ENCODE measurements around the gene PRR13.
A peak's percentile ranks its signal among the peaks of the same experiment; 100 is the strongest.

The PRR13 gene

DNA sequence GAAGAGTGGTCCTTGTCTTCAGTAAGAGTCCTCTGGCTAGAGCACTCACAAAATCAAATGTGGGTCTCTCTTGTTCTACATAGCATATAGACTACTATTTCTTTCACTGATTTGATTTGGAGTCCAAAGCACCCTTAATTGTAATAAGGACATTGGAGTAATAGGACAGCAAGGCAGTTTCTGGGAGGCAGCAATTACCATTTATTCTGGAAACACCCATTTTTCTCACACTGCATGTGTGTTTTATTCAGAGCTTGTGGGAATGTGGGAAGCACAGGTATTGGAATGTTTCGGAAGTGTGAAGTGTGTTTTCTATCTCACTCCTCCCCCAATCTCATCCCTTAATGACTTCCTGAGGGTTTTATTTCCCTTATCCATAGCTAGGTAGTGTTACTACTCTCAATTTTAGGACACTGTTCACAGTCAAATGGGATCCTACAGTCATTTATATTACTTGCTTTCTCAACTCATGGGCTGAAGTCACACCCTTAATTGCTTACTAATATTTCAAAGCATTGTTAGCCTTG, 30.6 kb downstream of the PRR13 start:
- no peak for DNase-seq (ENCODE audit: low spot score)

DNA sequence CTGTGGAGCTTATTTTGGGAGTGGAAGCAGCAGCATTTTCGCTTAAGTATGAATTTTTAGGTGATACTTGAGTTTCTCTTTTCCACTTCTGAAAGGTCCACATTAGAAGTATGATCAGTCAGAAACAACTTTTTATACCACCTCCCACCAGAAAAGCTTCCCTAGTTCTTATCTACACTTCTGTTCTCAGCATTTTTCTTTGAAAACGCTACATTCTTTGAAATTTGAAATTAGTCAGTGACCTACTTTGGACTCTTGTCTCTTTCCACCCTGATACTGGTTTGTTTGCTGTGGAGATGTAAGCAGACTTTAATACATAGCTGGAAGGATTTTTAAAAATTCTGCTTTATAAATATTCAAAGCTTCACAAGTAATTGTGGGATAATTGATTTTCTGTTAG, 32.5 kb downstream of the PRR13 start:
- DNase-seq (ENCODE audit: low spot score): no peak

DNA sequence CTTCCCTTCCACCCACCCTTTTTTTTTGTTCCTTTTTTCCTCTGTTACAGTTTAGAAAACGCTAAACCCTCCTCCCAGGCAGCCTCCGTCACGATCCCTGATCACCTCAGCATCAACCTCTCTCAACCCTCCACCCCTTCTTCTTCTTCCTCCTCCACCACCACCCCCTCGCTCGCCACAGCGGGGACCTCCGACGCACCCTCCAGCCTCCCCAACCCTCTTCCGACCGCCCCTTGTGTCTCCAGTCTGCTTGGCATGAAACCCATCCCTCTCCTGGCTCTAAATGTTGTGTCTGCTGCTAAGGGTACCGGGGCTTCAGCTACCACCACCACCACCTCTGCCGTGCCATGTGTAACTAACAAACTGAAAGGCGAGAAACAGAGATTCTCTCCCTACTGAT, 33.3 kb downstream of the PRR13 start:
- no peak for DNase-seq (ENCODE audit: low spot score)

DNA sequence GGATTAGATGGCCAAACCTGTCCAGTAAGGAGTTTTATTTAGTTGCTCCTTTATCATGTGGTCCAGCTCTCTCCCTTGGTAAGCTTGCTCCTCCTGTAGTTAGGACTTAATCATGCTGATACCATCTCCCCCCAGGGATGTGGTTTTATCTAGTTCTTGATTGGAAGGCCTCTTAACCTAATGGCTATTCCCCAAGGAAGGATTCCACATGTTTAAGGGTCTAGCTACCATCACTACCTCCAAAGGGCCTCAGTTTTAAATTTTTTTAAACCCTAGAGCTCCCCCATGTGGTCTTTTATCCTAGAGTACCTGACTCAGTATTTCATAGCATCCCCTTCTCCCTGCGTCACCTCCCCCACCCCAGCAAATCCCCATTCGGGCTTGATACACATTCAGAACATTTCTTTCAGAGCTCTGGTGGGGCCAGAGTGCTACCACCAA, 35.3 kb downstream of the PRR13 start:
- DNase-seq (ENCODE audit: low spot score): no peak

DNA sequence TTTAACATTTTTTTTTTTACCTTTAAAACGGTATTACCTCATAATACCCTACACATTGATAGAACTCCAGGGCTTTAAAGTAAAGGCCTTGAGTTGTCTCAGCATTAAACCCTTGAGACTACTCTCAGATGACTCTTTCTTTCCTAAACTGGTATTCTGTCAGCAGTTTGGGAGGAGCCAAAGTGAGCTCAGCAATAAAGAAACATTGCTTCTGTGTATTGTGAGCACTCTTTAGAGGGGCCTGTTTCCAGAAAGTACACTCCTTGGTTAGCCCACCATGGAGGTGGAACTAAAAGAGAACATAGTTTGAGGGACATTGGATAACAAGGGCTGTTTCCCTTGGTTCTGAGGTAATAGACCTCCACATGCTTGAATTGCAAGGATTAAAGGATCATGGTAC, 37.3 kb downstream of the PRR13 start:
- DNase-seq (ENCODE audit: low spot score): no peak

GRCh38 chr12:53479331-53479730, 37.8 kb downstream of the PRR13 start:
- DNase-seq (ENCODE audit: low spot score): no peak

DNA sequence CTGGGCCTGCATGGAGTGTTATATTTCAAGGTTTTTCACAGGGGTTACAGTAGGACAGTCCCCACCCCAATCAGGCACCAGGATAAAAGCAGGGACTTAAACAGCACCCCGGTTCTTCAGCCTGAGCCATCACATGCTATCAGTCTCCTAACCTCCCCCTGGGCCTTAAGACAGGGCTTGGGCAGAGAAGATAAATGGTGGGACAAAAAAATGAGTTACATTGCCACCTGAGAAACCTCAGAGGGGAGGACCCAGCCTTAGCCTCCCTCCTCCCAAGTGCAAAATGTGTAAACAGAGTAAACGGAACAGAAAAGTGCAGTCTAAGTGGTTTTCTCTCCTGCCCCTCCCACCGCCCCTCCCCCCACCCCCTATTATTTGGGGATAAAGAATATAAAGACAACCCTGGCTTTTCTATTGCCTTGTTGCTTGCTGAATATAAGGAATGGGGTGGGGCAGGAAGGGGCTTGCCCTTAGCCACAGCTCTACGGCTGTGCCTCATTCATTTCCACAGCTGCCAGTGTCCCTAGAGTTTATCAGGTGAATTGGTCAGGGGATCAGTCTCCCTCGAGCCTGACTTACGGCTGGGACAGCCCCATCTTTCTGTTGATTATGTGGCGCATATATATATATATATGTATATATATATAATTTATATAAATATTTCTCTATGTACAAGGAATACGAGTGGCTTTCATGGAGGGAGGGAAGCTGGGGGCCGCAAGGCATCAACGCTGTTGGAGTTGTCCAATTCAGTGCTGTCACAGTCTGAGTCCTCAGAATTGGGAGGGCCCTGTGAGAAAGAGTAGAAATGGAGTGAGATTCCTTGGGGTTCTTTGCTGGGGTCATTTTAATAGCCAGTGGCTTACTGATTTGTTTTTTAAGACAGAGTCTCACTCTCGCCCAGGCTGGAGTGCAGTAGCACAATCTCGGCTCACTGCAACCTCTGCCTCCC, 39.2 kb downstream of the PRR13 start:
- DNase-seq (ENCODE audit: low spot score): no peak

DNA sequence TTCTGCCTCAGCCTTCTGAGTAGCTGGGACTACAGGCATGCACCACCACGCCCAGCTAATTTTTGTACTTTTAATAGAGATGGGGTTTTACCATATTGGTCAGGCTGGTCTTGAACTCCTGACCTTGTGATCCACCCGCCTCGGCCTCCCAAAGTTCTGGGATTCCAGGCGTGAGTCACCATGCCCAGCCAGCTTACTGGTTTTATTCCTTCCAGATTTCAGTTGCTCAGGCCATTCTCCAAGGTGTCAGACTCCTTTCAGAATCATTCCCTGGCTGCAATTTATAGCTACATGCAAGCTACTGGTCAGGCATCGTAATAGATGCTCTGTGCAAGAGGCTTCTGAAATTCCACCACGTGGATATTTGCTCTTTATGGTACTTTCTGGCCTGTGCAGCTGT, 39.9 kb downstream of the PRR13 start:
- peak; percentile 60 for DNase-seq (ENCODE audit: low spot score)

- DNase-seq (ENCODE audit: low spot score): no peak
Measured at GRCh38 chr12:53481939-53482586, 40.5 kb downstream of the PRR13 start.

DNA sequence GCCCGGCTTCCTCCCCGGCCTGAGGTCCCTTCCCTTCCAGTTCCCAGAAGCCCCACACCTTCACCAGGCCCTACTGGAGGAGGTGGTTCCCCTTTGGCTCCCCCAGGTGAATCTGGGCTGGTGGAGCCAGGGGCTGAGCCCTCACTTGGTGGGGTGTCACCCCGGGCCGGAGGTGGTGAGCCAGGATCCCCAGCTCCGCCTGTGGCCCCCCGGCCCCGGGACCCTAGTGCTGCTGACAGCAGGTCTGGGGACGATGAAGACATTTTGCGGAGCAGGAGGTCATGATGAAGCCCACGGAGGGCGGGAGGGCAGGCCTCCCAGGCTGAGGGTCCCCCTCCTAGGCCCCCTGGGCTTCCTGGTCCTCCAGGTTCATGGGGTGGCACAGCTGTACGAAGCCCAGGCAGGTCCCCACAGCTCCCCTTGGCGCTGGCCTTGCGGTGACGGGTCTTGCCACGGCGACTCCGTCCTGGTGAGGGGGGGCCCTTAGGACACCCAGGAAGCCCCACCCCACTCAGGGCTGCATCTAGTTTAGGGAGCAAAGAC, 41.2 kb downstream of the PRR13 start:
- DNase-seq (ENCODE audit: low spot score): no peak

- no peak for DNase-seq (ENCODE audit: low spot score)
Measured at GRCh38 chr12:53483225-53483978, 41.9 kb downstream of the PRR13 start.

DNA sequence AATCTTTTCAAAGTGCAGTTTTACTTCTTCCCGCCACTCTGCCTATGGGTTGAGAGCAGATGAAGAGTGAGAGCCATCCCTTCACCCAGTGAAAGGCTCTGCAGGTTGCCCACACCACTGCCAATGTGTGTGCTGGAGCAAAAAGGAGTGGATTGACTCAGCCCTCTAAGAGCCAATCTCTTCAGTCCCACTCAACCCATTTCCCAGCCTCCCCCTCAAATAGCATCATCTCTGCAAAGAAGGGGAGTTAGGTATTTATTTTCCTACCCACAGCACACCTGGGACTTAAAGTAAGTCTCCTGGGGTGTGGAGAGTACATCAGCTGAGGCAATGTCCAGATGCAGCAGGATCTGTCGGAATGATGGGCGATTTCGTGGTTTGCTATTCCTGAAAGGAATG, 42.4 kb downstream of the PRR13 start:
- DNase-seq (ENCODE audit: low spot score): no peak

GRCh38 chr12:53484686-53485575, 43.4 kb downstream of the PRR13 start:
- DNase-seq (ENCODE audit: low spot score): no peak

GRCh38 chr12:53485955-53486735, 44.6 kb downstream of the PRR13 start:
- no peak for DNase-seq (ENCODE audit: low spot score)

DNA sequence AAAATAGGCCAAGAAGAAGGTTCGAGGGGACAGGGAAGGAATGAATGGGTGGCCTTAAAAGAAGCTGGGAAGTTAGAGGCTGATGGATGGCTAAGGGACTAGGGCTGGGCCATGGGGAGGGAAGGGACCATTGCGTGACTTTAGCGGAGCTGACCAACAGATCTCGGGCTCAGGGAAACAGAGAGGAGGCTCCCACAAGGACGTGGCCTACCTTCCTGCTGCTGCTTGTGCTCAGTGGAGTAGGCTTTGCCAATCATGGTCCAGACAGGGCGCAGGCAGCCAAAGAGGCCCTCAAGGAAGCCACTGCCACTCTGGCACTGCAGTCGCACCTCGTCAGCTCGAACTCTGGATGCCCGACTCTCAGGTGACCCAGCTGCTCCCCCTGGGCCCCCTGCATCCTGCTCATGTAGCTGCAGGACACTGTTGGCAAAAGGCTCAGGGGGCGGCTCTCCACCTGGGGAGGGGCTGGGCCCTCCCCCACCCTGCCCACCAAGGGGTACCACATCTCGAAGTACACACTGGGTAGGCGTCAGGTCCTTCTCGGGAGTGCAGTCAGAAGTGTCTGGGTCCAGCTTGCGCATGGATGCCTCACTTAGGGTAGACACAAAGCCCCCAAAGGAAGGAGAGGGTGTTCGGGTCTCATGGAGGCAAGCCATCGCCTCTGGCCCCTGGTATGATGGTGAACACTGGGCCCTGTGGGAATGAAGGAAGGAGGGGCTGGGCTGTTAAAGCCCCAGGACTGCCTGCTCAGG, 45.4 kb downstream of the PRR13 start:
- no peak for DNase-seq (ENCODE audit: low spot score)

GRCh38 chr12:53489242-53489864, 47.8 kb downstream of the PRR13 start:
- DNase-seq (ENCODE audit: low spot score): no peak

DNA sequence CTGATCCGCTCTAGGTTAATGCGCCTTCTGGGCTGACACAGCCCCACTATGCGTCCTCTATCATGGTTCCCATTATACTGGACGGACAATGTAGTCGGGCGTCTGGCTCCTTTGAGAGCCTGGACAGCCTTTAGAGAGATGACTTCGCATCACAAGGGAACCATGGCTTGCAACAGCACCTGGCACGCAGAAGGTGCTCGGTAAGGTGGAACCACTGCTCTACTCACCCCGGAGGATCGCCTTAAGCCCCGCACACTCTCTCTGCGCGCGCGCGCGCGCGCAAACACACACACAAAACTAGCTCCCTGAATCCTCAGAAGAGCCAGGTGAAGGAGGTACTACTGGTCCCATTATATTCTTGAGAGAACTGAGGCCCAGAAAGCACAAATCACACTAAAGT, 50.7 kb downstream of the PRR13 start:
- no peak for DNase-seq (ENCODE audit: low spot score)

DNA sequence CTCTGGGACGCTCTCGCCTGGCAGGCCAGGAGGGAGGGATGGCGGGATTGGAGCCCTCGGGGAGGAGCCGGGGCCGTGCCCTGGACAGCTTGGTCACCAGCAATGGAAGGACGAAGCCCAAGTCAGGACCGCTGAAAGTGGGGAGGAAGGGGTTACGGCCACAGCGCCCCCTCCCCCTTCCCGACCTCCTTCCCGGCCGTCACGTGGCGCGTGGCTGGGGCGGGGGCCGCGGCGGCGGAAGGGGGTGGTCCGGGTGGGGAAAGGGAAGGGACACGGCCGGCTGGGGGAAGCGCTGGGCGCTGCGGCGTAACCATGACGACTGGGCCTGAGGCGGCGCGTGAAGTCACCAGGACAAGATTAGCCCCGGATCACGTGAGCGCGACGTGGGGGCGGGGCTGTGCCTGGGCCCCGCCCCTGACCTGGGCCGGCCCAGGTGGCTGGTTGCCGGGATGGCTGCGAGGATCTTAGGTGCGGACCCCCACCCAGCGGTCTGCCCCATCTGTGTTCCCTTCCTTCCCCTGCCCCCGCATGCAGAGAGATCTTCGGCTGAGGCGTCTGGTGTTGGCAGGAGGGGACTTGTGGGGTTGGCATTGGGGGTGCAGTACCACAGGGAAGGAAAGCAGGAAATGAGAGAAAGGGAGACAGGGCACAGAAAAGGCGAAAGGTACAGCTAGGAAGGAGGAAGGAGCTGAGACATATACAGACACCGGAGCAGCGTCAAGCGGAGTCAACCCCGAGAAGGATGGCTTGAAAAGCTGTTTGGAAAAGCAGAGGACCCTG, 51.5 kb downstream of the PRR13 start:
- DNase-seq (ENCODE audit: low spot score): peak; percentile 92

All from AG20443 (cell line).